Astrocyte of the spinal cord (primary cell): ENCODE results near the gene MTA3.

Experiments
- DNase-seq: peaks from one replicate; pipeline ENCODE4 v3.0.0; 2011; ENCODE audit warnings: low read depth, low spot score
- H3K4me3 ChIP-seq: 2 replicates; pipeline ENCODE4 v1.5.1; 2011; ENCODE audit warnings: low read depth, mild to moderate bottlenecking, low read length, moderate library complexity
- CTCF ChIP-seq: IDR thresholded peaks from 2 replicates; pipeline ENCODE4 v1.5.1; 2012; ENCODE audit warnings: low read depth, mild to moderate bottlenecking, low read length, inconsistent platforms
- in situ Hi-C: cut with HindIII; loops from 2 replicates; pipeline ENCODE4 v1.10.0; 2017; ENCODE audit warnings: low sequenced_read_pairs

The MTA3 gene

GRCh38 chr2:42781181-42781580 is 212.7 kb downstream of the MTA3 start:
- H3K4me3 ChIP-seq = no peak overlapping the region
- no peak for DNase-seq
- in situ Hi-C loops = no loop called here
- TF ChIP-seq CTCF = no peak

GRCh38 chr2:42783511-42783910 is 215.1 kb downstream of the MTA3 start:
- H3K4me3 ChIP-seq = no peak overlapping the region
- TF ChIP-seq CTCF = no peak
- in situ Hi-C loops = no loop called here
- no peak for DNase-seq

- TF ChIP-seq CTCF = no peak
- no peak for DNase-seq
- in situ Hi-C loops = no loop called here
Observed at GRCh38 chr2:42784204-42784880, 215.9 kb downstream of the MTA3 start.

GRCh38 chr2:42786561-42787345 is 218.3 kb downstream of the MTA3 start:
- H3K4me3 ChIP-seq = no peak overlapping the region
- no peak for DNase-seq
- in situ Hi-C loops = no loop called here

More at GRCh38 chr2:42784204-42784880, 215.9 kb downstream of the MTA3 start:
- no peak overlapping the region for H3K4me3 ChIP-seq

GRCh38 chr2:42787424-42787787 is 219.0 kb downstream of the MTA3 start:
- in situ Hi-C loops = no loop called here
- no peak for DNase-seq
- no peak for TF ChIP-seq CTCF
- H3K4me3 ChIP-seq = no peak overlapping the region

More at GRCh38 chr2:42786561-42787345, 218.3 kb downstream of the MTA3 start:
- no peak for TF ChIP-seq CTCF

- TF ChIP-seq CTCF = no peak
- no peak for DNase-seq
- no peak overlapping the region for H3K4me3 ChIP-seq
- in situ Hi-C loops = no loop called here
Observed at GRCh38 chr2:42787788-42788477, 219.5 kb downstream of the MTA3 start.
